IMR-90 (cell line): ENCODE results near the gene LARP4B. TPM values are rescaled to one million over a fixed set of nuclear protein-coding genes. Genes with fewer than 3 reads are reported as not detected.

Experiments
- ATAC-seq: fragments of 200-7000 bp; cut with Tn5 transposase; 2 replicates; pipeline ENCODE4 v1.9.1; 2020; ENCODE audit warnings: low read depth, mild to moderate bottlenecking, moderate library complexity
- BruUV-seq: library from RNA; stranded (reverse); fragments of 400-500 nt; replicated peaks from 2 replicates; lab custom pipeline; 2021; lab: Mats Ljungman, UMichigan
- CTCF ChIA-PET: fragments of 300-600 bp; formaldehyde crosslinking; extraction: SDS; loops from one replicate; lab custom pipeline; 2021; ENCODE audit warnings: antibody characterized with exemption; lab: Yijun Ruan, JAX
- POLR2A ChIA-PET: fragments of 300-600 bp; sonication (Branson Sonifier 250); formaldehyde crosslinking; loops from one replicate; lab custom pipeline; 2022; ENCODE audit warnings: antibody characterized with exemption; ENCODE audit not compliant: unreplicated experiment; lab: Charles Lee
- DNase-seq: peaks from one replicate; pipeline ENCODE4 v3.0.0; 2013
- H2AFZ ChIP-seq: replicated peaks from 2 replicates; pipeline ENCODE3; 2013; ENCODE audit warnings: low read length, mild to moderate bottlenecking; ENCODE audit not compliant: poor library complexity
- H2AK5ac ChIP-seq: 2 replicates; pipeline ENCODE4 v1.6.1; 2013; ENCODE audit warnings: low read depth, low read length, inconsistent platforms
- H2AK9ac ChIP-seq: replicated peaks from 2 replicates; pipeline ENCODE3; 2013; ENCODE audit warnings: mild to moderate bottlenecking, low read depth, low read length, moderate library complexity; ENCODE audit not compliant: poor library complexity
- H2BK120ac ChIP-seq: 2 replicates; pipeline ENCODE4 v1.6.1; 2013; ENCODE audit warnings: low read depth, low read length, inconsistent platforms
- H2BK15ac ChIP-seq: 3 replicates; pipeline ENCODE4 v1.6.1; 2013; ENCODE audit warnings: low read depth, low read length, inconsistent platforms
- H2BK20ac ChIP-seq: 2 replicates; pipeline ENCODE4 v1.6.1; 2013; ENCODE audit warnings: low read depth, mild to moderate bottlenecking, inconsistent platforms, low read length, moderate library complexity
- H2BK5ac ChIP-seq: 2 replicates; pipeline ENCODE4 v1.6.1; 2013; ENCODE audit warnings: mild to moderate bottlenecking, low read depth, low read length, inconsistent platforms; ENCODE audit not compliant: poor library complexity, severe bottlenecking
- H3K14ac ChIP-seq: replicated peaks from 2 replicates; pipeline ENCODE4 v1.6.1; 2013; ENCODE audit warnings: low read depth, low read length, inconsistent platforms
- H3K18ac ChIP-seq: 2 replicates; pipeline ENCODE4 v1.6.1; 2013; ENCODE audit warnings: low read depth, low read length, control low read depth
- H3K23ac ChIP-seq: 2 replicates; pipeline ENCODE4 v1.6.1; 2013; ENCODE audit warnings: low read depth, low read length, inconsistent platforms
- H3K27ac ChIP-seq: 2 replicates; pipeline ENCODE4 v1.5.1; 2013; ENCODE audit warnings: mild to moderate bottlenecking, control low read depth, low read length; ENCODE audit not compliant: insufficient read depth
- H3K27me3 ChIP-seq: 2 replicates; pipeline ENCODE4 v1.6.1; 2013; ENCODE audit warnings: low read length; ENCODE audit not compliant: control insufficient read depth, insufficient read depth
- H3K36me3 ChIP-seq: 2 replicates; pipeline ENCODE4 v1.6.1; 2013; ENCODE audit warnings: low read length, mixed read lengths; ENCODE audit not compliant: control insufficient read depth, insufficient read depth
- H3K4ac ChIP-seq: 2 replicates; pipeline ENCODE4 v1.6.1; 2013; ENCODE audit warnings: low read depth, low read length, inconsistent platforms
- H3K4me1 ChIP-seq: 2 replicates; pipeline ENCODE4 v1.6.1; 2013; ENCODE audit warnings: low read length, mixed read lengths; ENCODE audit not compliant: control insufficient read depth, insufficient read depth
- H3K4me2 ChIP-seq: 2 replicates; pipeline ENCODE4 v1.6.1; 2013; ENCODE audit warnings: low read depth, mild to moderate bottlenecking, control low read depth, low read length, moderate library complexity
- H3K4me3 ChIP-seq: 2 replicates; pipeline ENCODE4 v1.5.1; 2013; ENCODE audit warnings: low read depth, mild to moderate bottlenecking, control low read depth, low read length, moderate library complexity; ENCODE audit not compliant: insufficient read depth
- H3K56ac ChIP-seq: 2 replicates; pipeline ENCODE4 v1.6.1; 2013; ENCODE audit warnings: low read length, inconsistent platforms; ENCODE audit not compliant: insufficient read depth; ENCODE audit errors: extremely low read depth
- H3K79me1 ChIP-seq, 2 experiments: 2 replicates each; pipeline ENCODE4 v1.6.1; 2013; ENCODE audit warnings: low read length in 2 of 2, inconsistent platforms in 1 of 2, low read depth in 1 of 2
- H3K9ac ChIP-seq: 2 replicates; pipeline ENCODE4 v1.6.1; 2013; ENCODE audit warnings: low read depth, low read length, control low read depth
- H3K9me1 ChIP-seq: 2 replicates; pipeline ENCODE4 v1.6.1; 2013; ENCODE audit warnings: low read length, inconsistent platforms; ENCODE audit not compliant: insufficient read depth
- H3K9me3 ChIP-seq: 2 replicates; pipeline ENCODE4 v1.6.1; 2013; ENCODE audit warnings: low read length; ENCODE audit not compliant: control insufficient read depth, insufficient read depth
- H4K20me1 ChIP-seq: 2 replicates; pipeline ENCODE4 v1.6.1; 2013; ENCODE audit warnings: low read length, inconsistent platforms; ENCODE audit not compliant: insufficient read depth
- H4K5ac ChIP-seq: 2 replicates; pipeline ENCODE4 v1.6.1; 2013; ENCODE audit warnings: mild to moderate bottlenecking, low read depth, low read length, control low read depth
- H4K8ac ChIP-seq, 2 experiments: 2 replicates each; pipeline ENCODE4 v1.6.1; 2013; ENCODE audit warnings: low read depth in 2 of 2, low read length in 2 of 2, control low read depth in 1 of 2, inconsistent platforms in 1 of 2
- H4K91ac ChIP-seq: 2 replicates; pipeline ENCODE4 v1.6.1; 2013; ENCODE audit warnings: low read depth, low read length, inconsistent platforms; ENCODE audit not compliant: insufficient read depth
- BHLHE40 ChIP-seq: fragments of 150-350 bp; IDR thresholded peaks from 2 replicates; pipeline ENCODE4 v1.6.1; 2016; ENCODE audit warnings: mild to moderate bottlenecking, low read depth, low read length
- CEBPB ChIP-seq: IDR thresholded peaks from 2 replicates; pipeline ENCODE4 v1.6.1; 2012; ENCODE audit warnings: low read depth, low read length, improper control_type of control experiment
- CHD1 ChIP-seq: IDR thresholded peaks from 2 replicates; pipeline ENCODE4 v1.6.1; 2012; ENCODE audit warnings: low read depth, low read length, improper control_type of control experiment
- ELK1 ChIP-seq: fragments of 150-350 bp; IDR thresholded peaks from 2 replicates; pipeline ENCODE4 v1.6.1; 2016; ENCODE audit warnings: low read depth, mild to moderate bottlenecking, low read length, moderate library complexity, borderline replicate concordance
- FOS ChIP-seq: fragments of 150-350 bp; IDR thresholded peaks from 2 replicates; pipeline ENCODE4 v1.6.1; 2016; ENCODE audit warnings: low read depth, low read length
- MAFK ChIP-seq: IDR thresholded peaks from 2 replicates; pipeline ENCODE4 v1.6.1; 2012; ENCODE audit warnings: low read depth, low read length, improper control_type of control experiment
- MAZ ChIP-seq: IDR thresholded peaks from 2 replicates; pipeline ENCODE4 v1.6.1; 2012; ENCODE audit warnings: low read depth, mild to moderate bottlenecking, low read length, improper control_type of control experiment, moderate library complexity, borderline replicate concordance
- MXI1 ChIP-seq: IDR thresholded peaks from 2 replicates; pipeline ENCODE4 v1.6.1; 2012; ENCODE audit warnings: low read depth, mild to moderate bottlenecking, low read length, moderate library complexity, borderline replicate concordance
- NFE2L2 ChIP-seq: fragments of 150-350 bp; IDR thresholded peaks from 2 replicates; pipeline ENCODE4 v1.6.1; 2016; ENCODE audit warnings: low read depth, mild to moderate bottlenecking, low read length
- POLR2A ChIP-seq: IDR thresholded peaks from 2 replicates; pipeline ENCODE4 v1.6.1; 2012; ENCODE audit warnings: mild to moderate bottlenecking, low read depth, low read length
- RAD21 ChIP-seq: IDR thresholded peaks from 2 replicates; pipeline ENCODE4 v1.6.1; 2012; ENCODE audit warnings: low read length, improper control_type of control experiment
- RCOR1 ChIP-seq: IDR thresholded peaks from 2 replicates; pipeline ENCODE4 v1.6.1; 2012; ENCODE audit warnings: mild to moderate bottlenecking, low read length, improper control_type of control experiment; ENCODE audit not compliant: insufficient replicate concordance
- RFX5 ChIP-seq: IDR thresholded peaks from 2 replicates; pipeline ENCODE4 v1.8.0; 2012; ENCODE audit warnings: low read depth, mild to moderate bottlenecking, low read length, moderate library complexity
- SMC3 ChIP-seq: fragments of 150-350 bp; IDR thresholded peaks from 2 replicates; pipeline ENCODE4 v1.6.1; 2016; ENCODE audit warnings: low read depth, mild to moderate bottlenecking, antibody characterized with exemption, low read length, moderate library complexity
- USF2 ChIP-seq: fragments of 150-350 bp; IDR thresholded peaks from 2 replicates; pipeline ENCODE4 v1.6.1; 2017; ENCODE audit warnings: mild to moderate bottlenecking, antibody characterized with exemption, low read length, low read depth
- WGBS, 2 experiments: methylation state at CpG; one replicate each; pipeline versions ENCODE4 v1.1.5 to v1.1.7; 2013; ENCODE audit warnings: missing lambda C conversion rate in 2 of 2; ENCODE audit not compliant: insufficient read length in 1 of 2; ENCODE audit errors: extremely low coverage in 2 of 2; 5-methylcytosine and 5-hydroxymethylcytosine counted together
- dilution Hi-C: fragments of 300-500 bp; cut with HindIII; formaldehyde crosslinking; loops from one replicate; pipeline ENCODE4 v1.14.3; 2018; ENCODE audit warnings: low sequenced_read_pairs; ENCODE audit not compliant: unreplicated experiment
- in situ Hi-C: fragments of 300-500 bp; cut with MboI; formaldehyde crosslinking; loops from 3 replicates; pipeline ENCODE4 v1.14.3; 2019; ENCODE audit warnings: low sequenced_read_pairs, inconsistent platforms, mixed read lengths
- intact Hi-C: fragments of 100-400 bp; cut with micrococcal nuclease; formaldehyde crosslinking; loops from 2 replicates; pipeline ENCODE4 v1.10.0; 2022
- polyA plus RNA-seq, 3 experiments: library from polyadenylated mRNA; depleted of rRNA; stranded (reverse); fragments of >200 nt; gene quantifications; 2 replicates each; pipeline ENCODE4 v1.2.3, GENCODE V29; 2012; ENCODE audit warnings: low replicate concordance in 1 of 3
- total RNA-seq: library from RNA; depleted of rRNA; stranded (reverse); fragments of >200 nt; gene quantifications from 2 replicates; pipeline ENCODE4 v1.2.3, GENCODE V29; 2012

Gene LARP4B
- total and polyA plus RNA-seq, 2 of the 4 experiments (the other 2 are of a cell fraction), result 24.3 to 25.5 TPM

DNA sequence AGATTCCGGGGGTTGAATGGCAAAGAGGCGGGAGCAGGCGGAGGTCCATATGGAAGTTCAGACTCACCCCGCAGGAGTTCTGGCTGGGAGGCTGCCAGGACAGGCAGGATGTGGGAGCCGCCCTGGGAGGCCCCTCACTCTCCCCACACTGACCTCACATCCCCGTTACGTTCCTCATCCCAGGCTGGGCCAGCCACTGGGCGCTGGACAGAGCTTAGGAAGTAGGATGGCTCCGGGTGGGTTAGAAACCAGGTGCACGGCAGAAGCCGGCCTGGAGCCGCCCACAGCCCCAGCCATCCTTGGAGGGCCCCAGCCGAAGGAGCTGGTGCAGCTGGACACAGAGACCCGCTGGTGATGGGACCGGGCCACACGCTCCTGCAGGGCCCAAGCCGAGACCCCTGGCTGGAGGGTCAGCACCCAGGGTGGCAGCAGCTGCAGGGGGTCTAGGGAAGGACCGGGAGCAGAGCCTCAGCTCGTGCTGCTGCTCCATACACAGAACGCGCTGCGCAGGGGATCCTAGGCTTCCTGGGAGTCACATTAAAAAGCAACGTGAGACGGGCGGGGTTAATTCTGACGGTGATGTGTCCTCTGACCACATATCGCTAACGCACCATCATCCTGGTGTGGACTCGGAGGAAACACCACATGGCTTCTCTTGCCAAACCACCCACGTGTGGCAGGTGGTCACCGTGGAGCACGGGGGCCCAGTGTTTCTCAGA lies 143.4 kb downstream of the LARP4B start:
- BruUV-seq, result no TSS peak
- Histone ChIP-seq H3K4me3 (no peak overlapping the region), H3K9ac (no peak overlapping the region), H2AK9ac (no peak overlapping the region), H3K4me1 (peaks cover 11% of the 10 kb centered on the region), H3K4ac (no peak overlapping the region), H3K36me3 (no peaks in the 10 kb centered on the region), H3K4me2 (no peak overlapping the region), H3K23ac (no peak overlapping the region), H3K18ac (no peak overlapping the region), H2AK5ac (peak overlapping the region; percentile 46; the same call in 1 of the 2 replicates), H2BK5ac (no peak overlapping the region), H3K79me1 (peaks cover 0 to 4% of the 10 kb centered on the region in 2 experiments; a peak in 1 of 4 replicates), H3K56ac (no peak overlapping the region), H2BK15ac (no peak overlapping the region), H4K5ac (no peak overlapping the region), H3K27ac (no peak overlapping the region), H4K8ac (no peak overlapping the region), H3K9me1 (peaks cover 6% of the 10 kb centered on the region), H3K9me3 (no peaks in the 10 kb centered on the region), H2BK120ac (no peak overlapping the region), H4K91ac (no peak overlapping the region), H4K20me1 (0 out of 2 replicates have a peak, but pooled peaks cover 4% of the 10 kb centered on the region), H3K27me3 (no peaks in the 10 kb centered on the region), H2AFZ (peak overlapping the region; percentile 63), H3K14ac (peak overlapping the region; percentile 29; the same call in 1 of the 2 replicates), H2BK20ac (no peak overlapping the region)
- DNase-seq, result peak; percentile 62
- WGBS, 2 experiments, result 94% methylated on average over 17 of the region's 32 CpGs; no CpG with 5 or more reads in 1 of the 2 experiments
- ChIA-PET CTCF (no interaction called here), POLR2A (no interaction called here)
- ATAC-seq, result no peak
- in situ Hi-C loops (no loop called here), intact Hi-C loops (loop anchor here (2.0 to 5.0 kb wide), 2 partner anchors 96 to 199 kb away; no protein-coding TSS in a partner anchor), dilution Hi-C loops (no loop called here)
- no peak for TF ChIP-seq SMC3
- no peak for TF ChIP-seq MAFK
- TF ChIP-seq NFE2L2, result no peak
- no peak for TF ChIP-seq ELK1
- no peak for TF ChIP-seq RAD21
- TF ChIP-seq POLR2A, result no peak
- no peak for TF ChIP-seq RCOR1
- TF ChIP-seq MAZ, result no peak
- TF ChIP-seq FOS, result no peak
- no peak for TF ChIP-seq CEBPB
- no peak for TF ChIP-seq USF2
- no peak for TF ChIP-seq BHLHE40
- no peak for TF ChIP-seq CHD1
- no peak for TF ChIP-seq RFX5
- TF ChIP-seq MXI1, result no peak
